Muscle of back (tissue), 11 donors: ENCODE measurements around the gene SCFD2. TPM values are rescaled to one million over a fixed set of nuclear protein-coding genes. Genes with fewer than 3 reads are reported as not detected.
"Not testable (repeated sequence)": the region's sequence is repeated elsewhere in the genome, so short reads cannot be mapped to it uniquely, and the experiment has no call there.

Experiments
- DNase-seq, 3 donors: peaks; one replicate each; pipeline versions ENCODE4 v3.0.0 to v3.0.0-alpha.2; 2013
- polyA plus RNA-seq, 10 donors: library from polyadenylated mRNA; unstranded; fragments of 120-200 nt; gene quantifications; one replicate each; pipeline ENCODE4 v1.2.1, GENCODE V29; 2013; ENCODE audit not compliant: insufficient read length in 10 of 10

The SCFD2 gene
- polyA plus RNA-seq, 10 donors, result 9.9 to 13.4 (median 11.3) TPM

GRCh38 chr4:53057679-53058078 lies 308.2 kb downstream of the SCFD2 start:
- no peak for DNase-seq

GRCh38 chr4:53057108-53057507 lies 308.8 kb downstream of the SCFD2 start:
- DNase-seq, result not testable (repeated sequence)

GRCh38 chr4:53055716-53056403 lies 310.0 kb downstream of the SCFD2 start:
- DNase-seq, result no peak

GRCh38 chr4:53055274-53055673 lies 310.6 kb downstream of the SCFD2 start:
- peak in 1 of 3 donors; percentile 74 for DNase-seq

- no peak for DNase-seq
Observed at GRCh38 chr4:53050361-53050774, 315.5 kb downstream of the SCFD2 start.

GRCh38 chr4:53049528-53049927 lies 316.3 kb downstream of the SCFD2 start:
- DNase-seq, result no peak

- DNase-seq, result no peak
Observed at GRCh38 chr4:53044651-53044960, 321.3 kb downstream of the SCFD2 start.

GRCh38 chr4:53043891-53044650 lies 321.8 kb downstream of the SCFD2 start:
- no peak for DNase-seq

- no peak for DNase-seq
Observed at GRCh38 chr4:53043055-53043454, 322.8 kb downstream of the SCFD2 start.

- DNase-seq, result no peak
Observed at GRCh38 chr4:53040851-53041250, 325.0 kb downstream of the SCFD2 start.

- no peak for DNase-seq
Observed at GRCh38 chr4:53040459-53040815, 325.4 kb downstream of the SCFD2 start.

GRCh38 chr4:53039741-53040458 lies 326.0 kb downstream of the SCFD2 start:
- no peak for DNase-seq

- DNase-seq, result peak in 1 of 3 donors; percentile 52
Observed at GRCh38 chr4:53037892-53038291, 328.0 kb downstream of the SCFD2 start.

GRCh38 chr4:53032908-53033307 lies 333.0 kb downstream of the SCFD2 start:
- DNase-seq, result not testable (repeated sequence)

GRCh38 chr4:53026233-53026632 lies 339.6 kb downstream of the SCFD2 start:
- no peak for DNase-seq

- no peak for DNase-seq
Observed at GRCh38 chr4:53023677-53024299, 342.1 kb downstream of the SCFD2 start.

- peak in 1 of 3 donors; percentile 44 for DNase-seq
Observed at GRCh38 chr4:53022513-53023100, 343.3 kb downstream of the SCFD2 start.

- DNase-seq, result peak in 1 of 3 donors; percentile 67
Observed at GRCh38 chr4:53021754-53022512, 343.9 kb downstream of the SCFD2 start.

- DNase-seq, result no peak
Observed at GRCh38 chr4:53019485-53020382, 346.1 kb downstream of the SCFD2 start.

GRCh38 chr4:53018471-53018870 lies 347.4 kb downstream of the SCFD2 start:
- DNase-seq, result no peak
